Measurements from ENCODE around the gene CCR6.
"Not testable (repeated sequence)": the region's sequence is repeated elsewhere in the genome, so short reads cannot be mapped to it uniquely, and the experiment has no call there.

The CCR6 gene

DNA sequence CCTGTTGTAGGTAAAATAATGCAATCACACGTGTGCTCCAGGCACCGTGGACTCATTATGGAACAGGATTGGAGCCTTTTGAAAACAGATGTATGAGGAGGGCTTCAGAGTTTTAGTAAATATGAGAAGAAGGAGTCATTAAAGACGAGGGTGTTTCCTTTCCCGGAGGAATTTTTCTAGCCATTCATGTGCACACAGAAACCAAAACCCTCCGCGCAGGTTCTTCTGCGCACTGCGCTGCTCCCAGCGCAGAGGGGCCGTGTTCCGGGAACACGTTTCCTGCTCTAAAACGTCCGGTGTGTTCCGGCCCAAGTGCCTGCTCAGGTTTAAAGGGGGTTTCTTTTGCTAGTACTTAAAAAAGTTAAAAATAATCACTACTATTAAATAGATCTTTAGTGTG is 23.2 kb downstream of the CCR6 start:
- no peak for DNase-seq

- no peak for DNase-seq
These were observed 24.1 kb downstream of the CCR6 start for GRCh38 chr6:167146977-167147376.

- DNase-seq, result no peak
These were observed 25.1 kb downstream of the CCR6 start for GRCh38 chr6:167148021-167148420.

GRCh38 chr6:167148997-167149396 is 26.1 kb downstream of the CCR6 start:
- no peak for DNase-seq

DNA sequence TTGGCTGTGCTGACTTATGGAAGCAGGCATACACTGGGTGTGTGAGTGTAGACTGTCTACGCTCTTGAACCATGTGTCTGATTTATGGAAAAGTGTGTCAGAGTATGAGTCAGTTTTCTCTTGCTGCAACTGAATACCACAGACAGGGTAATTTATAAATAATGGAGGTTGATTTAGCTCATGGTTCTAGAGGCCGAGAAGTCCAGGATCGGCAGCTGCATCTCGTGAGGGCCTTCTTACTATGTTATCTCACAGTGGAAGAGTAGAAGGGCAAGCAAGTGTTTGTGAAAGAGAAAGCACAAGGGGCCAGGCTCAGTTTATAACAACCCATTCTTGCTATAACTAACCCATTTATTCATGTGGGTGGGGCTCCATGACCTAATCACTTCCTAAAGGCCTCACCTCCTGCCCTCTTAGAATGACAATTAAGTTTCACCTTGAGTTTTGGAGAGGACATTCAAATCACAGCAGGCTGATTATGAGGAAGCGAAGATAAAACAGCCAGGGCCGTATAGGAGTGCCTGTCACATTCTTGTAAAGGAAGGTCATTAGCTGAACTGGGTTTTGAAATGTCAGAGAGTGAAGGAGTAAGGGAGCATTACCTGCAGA is 28.1 kb downstream of the CCR6 start:
- no peak for DNase-seq

DNA sequence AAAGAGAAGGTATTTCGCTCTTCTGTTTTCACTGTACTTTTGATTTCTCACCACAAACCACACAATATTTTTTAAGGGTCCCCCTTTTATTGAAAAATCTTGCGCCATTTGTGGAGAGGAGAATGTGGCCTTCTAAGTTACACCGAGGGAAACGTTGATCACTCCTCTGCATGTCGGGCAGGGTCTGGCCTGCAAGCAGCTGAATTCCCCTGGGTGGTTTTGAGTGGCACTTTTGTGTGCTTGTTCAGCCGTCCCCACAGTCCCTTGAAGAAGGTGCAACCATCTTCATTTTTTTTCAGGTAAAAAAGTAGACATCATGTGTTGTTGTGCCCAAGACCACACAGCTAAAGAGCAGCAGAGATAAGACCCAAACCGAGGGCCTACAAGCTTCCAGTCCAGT is 28.8 kb downstream of the CCR6 start:
- DNase-seq, result no peak

GRCh38 chr6:167152862-167153261 is 30.0 kb downstream of the CCR6 start:
- no peak for DNase-seq

DNA sequence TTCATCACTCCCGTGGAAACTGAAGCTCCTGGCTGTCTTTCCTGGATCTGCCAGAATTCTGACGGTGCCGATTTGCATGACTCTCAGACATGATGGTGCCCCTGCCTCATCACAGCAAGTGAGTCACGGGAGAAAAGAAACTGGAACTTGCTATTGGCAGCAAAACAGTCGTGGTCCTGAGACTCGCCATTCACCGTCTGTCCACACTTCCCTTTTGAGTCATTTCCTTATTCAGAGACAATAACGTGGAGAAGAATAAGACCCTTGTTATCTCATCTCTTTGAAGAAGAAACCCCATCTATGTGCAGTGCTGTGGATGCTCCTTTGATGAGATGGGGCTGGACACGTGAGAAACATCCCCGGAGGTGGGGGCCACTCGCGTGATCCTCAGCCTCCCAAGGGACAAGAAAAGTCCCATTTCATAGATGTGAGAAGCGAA is 30.6 kb downstream of the CCR6 start:
- no peak for DNase-seq

DNA sequence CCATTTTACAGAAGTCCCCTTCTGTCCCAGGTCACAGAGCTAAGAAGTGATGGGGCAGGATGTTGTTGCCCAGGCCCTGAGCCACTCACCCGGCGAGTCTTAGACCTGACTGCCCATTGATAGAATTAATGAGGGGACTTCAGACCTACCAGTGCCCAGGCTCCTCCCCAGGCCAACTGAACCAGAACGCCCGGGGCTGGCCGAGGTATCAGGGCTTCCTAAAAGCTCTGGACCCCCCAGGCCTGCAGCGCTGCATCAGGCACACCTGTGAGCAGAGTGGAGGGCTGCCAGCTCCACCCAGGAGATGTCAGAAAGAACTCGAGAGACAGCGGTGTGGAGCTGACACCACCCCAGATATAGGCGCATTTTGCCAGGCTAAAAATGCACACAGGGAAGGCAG is 31.4 kb downstream of the CCR6 start:
- no peak for DNase-seq

- no peak for DNase-seq
These were observed 32.0 kb downstream of the CCR6 start for GRCh38 chr6:167154895-167155294.

GRCh38 chr6:167157414-167157813 is 34.5 kb downstream of the CCR6 start:
- DNase-seq, result no peak

- no peak for DNase-seq
These were observed 35.0 kb downstream of the CCR6 start, which contains the start of gene GPR31 for GRCh38 chr6:167157863-167158262. GPR31 (minus strand) TSS chr6:167157980; CDS start chr6:167157831, 149 bp downstream.

GRCh38 chr6:167161851-167162467 is 39.1 kb downstream of the CCR6 start:
- DNase-seq, result no peak

DNA sequence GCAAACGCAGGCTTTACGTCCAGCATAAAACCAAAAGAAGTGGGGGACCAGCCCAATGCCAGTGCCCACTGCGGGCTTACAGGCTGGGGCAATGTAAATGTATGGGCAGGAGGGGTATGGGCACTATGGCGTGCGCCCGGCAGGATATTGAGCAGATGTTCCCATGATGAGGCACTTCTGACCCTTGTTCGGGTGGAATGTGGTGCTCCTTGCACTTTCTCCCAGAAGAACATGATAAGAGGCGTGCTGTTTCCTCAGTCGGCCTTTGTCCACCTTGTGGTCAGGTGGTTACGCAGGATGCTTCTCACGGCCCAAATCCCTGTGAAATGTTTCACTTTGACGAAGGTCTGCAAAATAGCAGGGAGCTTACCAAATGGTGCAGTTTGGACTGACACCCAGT is 39.7 kb downstream of the CCR6 start:
- DNase-seq, result no peak

GRCh38 chr6:167163476-167164011 is 40.6 kb downstream of the CCR6 start:
- no peak for DNase-seq

GRCh38 chr6:167164261-167164660 is 41.4 kb downstream of the CCR6 start:
- DNase-seq, result no peak

- DNase-seq, result no peak
These were observed 43.1 kb downstream of the CCR6 start for GRCh38 chr6:167165858-167166471.

GRCh38 chr6:167167699-167168098 is 44.8 kb downstream of the CCR6 start:
- DNase-seq, result not testable (repeated sequence)

GRCh38 chr6:167168296-167168695 is 45.4 kb downstream of the CCR6 start:
- not testable (repeated sequence) for DNase-seq

- not testable (repeated sequence) for DNase-seq
These were observed 47.0 kb downstream of the CCR6 start for GRCh38 chr6:167169867-167170266.

DNA sequence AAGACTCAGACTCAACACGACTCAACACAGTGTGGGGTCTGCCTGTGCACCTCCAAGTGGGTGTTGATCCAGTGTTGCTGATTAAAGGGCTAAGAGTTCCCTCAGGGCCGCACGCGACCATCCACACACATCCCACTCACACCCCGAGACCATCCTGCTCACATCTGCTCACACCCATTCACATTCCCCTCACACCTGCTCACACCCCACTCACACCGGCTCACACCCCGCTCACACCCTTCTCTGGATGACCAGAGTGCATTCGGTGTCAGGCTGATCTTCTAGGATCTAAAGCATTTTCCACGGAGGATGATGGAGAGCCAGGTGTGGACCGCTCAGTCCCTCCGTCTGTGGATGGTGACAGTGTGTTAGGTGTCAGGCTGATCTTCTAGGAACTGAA is 48.4 kb downstream of the CCR6 start:
- not testable (repeated sequence) for DNase-seq

- not testable (repeated sequence) for DNase-seq
These were observed 49.1 kb downstream of the CCR6 start for GRCh38 chr6:167172011-167172410.

DNA sequence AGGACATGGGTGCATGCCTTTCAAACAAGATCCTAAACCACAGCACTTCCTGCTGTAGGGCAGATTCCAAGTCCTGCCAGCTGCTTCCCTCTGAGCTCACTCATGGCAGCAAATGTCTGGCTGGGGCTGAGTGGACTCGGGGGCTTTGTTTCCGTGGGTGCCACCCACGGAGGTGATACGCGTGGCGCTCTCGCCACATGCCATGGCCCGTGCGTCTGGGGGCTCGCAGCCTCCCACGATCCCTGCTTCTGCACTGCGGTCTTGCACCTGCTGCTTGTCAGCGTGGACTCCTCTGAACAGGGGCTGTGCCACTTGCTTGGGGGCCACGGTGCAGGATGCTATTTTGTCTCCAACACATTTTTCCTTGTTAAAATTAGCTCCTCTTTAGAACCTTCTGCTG is 54.4 kb downstream of the CCR6 start:
- not testable (repeated sequence) for DNase-seq
